AG20443 (cell line): ENCODE measurements around the gene WDR46.
A peak's percentile ranks its signal among the peaks of the same experiment; 100 is the strongest.
"Not testable (repeated sequence)": the region's sequence is repeated elsewhere in the genome, so short reads cannot be mapped to it uniquely, and the experiment has no call there.

Experiments used
- DNase-seq: peaks from one replicate; pipeline ENCODE4 v3.0.0; 2012; ENCODE audit warnings: low spot score, mixed read lengths

WDR46 gene

GRCh38 chr6:33271117-33271467, 17.9 kb downstream of the WDR46 start:
- DNase-seq, result peak; percentile 14

DNA sequence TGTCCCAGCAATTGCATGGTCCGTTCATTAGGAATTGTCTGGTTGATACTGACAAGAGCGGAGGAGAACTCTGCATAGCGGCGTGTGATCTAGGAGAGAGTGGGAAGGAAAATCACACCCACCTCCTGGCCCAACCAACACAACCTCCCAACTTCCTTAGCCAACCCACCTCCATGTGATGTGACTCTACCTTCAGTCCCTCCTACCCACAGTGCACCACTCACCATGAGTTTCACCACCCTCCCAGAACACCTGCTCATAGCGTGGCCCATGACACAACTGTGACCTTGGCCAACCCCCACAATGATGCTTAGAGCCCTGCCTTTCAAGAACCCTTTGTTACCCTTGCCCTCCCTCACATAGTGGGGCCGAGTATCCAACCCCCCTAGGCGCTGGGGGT, 25.0 kb downstream of the WDR46 start:
- DNase-seq, result no peak

DNA sequence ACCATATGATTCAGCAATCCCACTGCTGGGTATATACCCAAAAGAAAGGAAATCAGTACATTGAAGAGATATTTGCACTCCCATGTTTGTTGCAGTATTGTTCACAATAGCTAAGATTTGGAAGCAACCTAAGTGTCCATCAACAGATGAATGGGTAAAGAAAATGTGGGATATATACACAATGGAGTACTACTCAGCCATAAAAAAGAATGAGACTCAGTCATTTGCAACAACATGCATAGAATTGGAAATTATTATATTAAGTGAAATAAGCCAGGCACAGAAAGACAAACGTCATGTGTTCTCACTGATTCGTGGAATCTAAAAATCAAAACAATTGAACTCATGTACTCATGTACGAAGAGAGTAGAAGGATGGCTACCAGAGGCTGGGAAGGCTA, 26.5 kb downstream of the WDR46 start:
- not testable (repeated sequence) for DNase-seq

DNA sequence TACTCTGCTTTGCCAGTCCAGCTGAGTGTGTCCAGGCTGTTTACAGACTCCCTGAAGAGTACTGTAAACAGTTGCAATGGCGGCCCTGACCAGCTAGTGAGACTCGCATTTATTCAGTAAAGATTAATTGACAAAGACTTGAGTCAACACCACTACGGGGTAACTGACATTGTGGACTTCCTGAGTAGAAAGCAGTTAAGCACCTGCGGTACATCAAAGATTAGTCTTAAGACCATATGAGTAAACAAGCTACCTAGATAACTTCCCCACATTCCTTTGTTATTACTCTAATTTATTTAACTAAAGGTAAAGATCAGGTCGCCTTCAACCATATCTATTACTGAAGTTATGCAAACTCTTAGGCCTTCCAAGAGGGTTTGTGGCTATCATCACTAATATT, 30.0 kb downstream of the WDR46 start:
- no peak for DNase-seq

DNA sequence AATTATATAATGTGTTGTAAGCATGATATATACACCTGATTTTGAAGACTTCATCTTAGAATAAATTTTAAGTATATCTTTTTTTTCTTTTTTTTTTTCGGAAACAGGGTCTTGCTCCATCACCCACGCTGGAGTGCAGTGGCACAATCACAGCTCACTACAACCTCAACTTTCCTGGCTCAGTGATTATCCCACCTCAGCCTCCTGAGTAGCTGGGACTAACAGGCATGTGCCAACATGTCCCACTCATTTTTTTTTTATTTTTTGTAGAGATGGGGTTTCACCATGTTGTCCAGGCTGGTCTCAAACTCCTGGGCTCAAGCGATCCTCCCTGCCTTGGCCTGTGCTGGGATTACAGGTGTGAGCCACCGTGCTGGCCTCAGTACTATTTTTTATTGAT, 34.4 kb downstream of the WDR46 start:
- no peak for DNase-seq

DNA sequence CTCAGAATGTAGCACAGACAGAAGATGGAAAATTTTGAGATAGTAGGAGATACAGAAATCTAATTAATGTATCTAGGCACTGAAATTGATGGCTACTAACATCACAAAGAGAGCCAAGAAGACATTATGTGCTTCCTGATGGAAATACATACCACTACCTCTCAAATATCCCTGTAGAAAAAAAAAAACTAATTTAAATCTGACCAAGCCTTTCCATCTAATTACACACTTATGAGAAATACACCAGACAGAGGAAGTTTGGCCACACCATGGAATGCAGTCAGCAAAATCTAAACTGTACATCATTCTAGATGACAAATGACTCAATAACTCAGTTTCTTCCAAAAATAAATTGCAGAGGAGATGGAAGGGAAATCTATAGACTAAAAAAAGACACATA, 36.3 kb downstream of the WDR46 start:
- no peak for DNase-seq

DNA sequence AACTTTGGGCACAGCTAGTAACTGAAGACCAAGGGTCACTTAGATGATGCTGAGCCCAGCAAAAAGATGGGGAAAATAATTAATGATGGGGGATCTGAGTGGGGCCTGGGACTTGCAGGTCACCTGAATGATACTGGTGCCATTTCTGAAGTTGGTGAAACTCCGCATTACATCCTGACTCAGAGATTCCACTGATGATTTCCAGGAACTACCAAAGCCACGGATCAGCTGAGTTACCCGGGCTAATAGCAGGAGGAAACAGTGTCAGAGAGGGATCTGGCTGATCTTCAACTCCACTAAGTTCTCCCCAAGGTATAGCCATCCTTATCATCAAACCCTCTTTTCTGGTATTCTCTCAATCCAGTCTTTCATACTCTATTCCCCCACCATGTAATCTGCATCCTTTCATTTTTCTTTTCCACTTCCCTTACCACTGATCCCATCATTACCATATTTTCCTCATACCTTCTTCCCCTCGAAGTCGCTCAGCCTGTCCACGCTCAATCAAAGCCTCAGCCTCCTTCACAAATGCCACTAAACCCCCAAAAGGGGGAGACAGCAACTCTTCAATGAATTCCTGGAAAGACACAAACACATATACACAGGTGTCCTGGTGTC, 37.5 kb downstream of the WDR46 start:
- no peak for DNase-seq

DNA sequence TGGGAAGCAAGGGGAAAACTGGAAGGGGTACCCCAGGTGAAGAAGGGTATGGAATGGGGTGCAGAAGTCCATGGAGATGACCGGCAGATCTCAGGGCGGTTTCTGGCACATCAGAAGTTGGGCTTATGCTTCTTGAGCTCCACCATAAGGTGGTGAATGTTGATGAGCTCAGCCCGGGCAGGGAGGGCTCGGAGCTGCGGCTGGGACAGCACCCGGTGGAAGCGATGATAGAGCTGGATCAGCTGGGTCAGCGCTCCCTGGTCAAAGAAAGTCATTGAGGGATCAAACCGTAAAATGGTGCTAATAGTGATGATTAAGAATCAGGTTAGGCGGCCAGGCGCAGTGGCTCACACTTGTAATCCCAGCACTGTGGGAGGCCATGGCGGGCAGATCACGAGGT, 38.3 kb downstream of the WDR46 start:
- DNase-seq, result no peak

DNA sequence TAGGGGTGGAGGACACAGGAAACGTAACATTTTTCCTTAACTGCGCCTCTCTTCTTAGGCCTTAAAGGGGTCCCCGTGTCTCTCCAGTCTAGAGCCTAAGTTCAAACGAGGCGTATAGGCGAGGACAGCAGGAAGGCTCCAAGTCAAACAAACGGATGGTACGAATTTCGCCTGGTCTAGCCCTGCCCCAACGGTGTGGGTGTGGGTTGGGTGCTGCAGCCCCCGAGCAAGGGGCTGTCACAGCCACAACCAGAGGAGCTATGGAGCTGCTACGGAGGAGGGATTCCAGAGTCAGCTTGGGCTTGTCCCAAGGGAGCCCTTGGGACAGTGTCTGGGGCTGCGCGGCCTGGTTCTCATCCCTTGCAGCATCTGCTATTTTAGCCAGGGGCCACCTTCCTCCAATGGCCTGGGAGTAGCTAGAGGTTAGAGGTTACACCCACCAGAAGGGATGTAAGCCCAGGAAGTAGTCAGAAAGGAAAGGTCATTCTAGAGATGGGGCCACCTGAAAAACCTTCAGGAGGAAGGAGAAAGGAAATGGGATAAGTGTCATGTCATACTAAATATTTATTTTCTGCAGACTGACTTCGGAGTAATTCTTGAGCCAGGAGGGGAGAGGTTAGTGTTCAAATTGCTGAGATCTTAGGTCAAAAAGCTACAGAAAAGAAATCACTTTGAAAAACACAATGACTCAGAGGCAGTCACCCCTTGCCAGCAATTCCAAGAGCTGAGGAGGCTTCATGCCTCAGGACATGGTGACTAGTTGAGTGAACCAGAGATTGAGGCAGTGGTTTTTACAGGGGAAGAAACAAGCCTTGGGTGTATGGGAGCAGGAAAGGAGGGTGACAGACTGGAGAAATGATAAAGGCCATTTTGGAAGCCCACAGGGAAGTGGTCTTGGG, 39.1 kb downstream of the WDR46 start:
- DNase-seq, result peak; percentile 69

GRCh38 chr6:33248932-33249731, 39.9 kb downstream of the WDR46 start:
- DNase-seq, result peak; percentile 95

DNA sequence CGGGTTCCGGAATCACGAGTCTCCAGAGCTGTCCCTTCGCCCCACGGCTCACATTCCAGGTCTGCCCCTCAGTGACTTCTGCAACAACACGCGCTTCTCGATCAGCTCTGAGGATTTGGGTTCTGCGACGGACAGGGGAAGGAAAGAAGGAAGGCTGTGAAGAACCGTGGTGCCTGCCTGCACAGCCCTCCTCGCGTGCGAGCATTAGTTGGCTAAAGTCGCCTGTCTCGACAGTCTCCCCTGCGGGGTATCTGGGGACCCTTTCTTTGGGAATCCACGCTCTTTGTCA, 40.5 kb downstream of the WDR46 start:
- no peak for DNase-seq

GRCh38 chr6:33247977-33248642, 40.9 kb downstream of the WDR46 start:
- peak; percentile 83 for DNase-seq

DNA sequence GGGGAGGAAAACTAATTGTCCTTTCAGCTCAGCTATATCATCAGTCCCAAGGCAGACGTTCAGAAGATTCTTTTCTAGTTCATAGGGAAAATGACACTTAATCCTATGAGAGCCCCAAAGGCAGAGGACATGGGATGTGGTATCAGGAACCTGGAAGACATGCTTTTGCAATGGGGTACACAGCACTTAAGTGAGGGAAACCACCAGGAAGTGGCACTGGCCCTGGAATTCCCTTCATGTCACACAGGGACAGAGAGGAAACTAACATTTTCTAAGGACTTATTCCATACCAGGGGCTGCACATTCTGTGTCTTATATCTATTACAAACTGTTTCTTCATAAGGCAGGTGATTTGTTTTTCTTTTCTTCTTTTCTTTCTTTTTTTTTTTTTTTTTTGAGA, 45.6 kb downstream of the WDR46 start:
- no peak for DNase-seq

GRCh38 chr6:33241968-33242367, 47.1 kb downstream of the WDR46 start:
- no peak for DNase-seq

- no peak for DNase-seq
These were observed 51.3 kb downstream of the WDR46 start for GRCh38 chr6:33237741-33238140.

DNA sequence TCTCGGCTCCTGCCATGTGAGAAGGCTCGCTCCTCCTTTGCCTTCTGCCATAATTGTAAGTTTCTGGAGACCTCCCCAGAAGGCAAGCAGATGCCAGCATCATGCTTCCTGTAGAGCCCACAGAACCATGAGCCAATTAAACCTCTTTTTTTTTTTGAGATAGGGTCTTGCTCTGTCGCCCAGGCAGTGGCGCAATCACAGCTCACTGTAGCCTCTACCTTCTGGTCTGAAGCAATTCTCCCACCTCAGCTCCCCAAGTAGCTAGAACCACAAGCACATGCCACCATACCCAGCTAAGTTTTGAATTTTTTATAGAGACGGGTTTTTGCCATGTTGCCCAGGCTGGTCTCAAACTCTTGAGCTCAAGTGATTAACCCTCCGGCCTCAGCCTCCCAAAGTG, 52.2 kb downstream of the WDR46 start:
- no peak for DNase-seq

- no peak for DNase-seq
These were observed 52.7 kb downstream of the WDR46 start for GRCh38 chr6:33236328-33236727.

- no peak for DNase-seq
These were observed 53.8 kb downstream of the WDR46 start for GRCh38 chr6:33235221-33235634.
